Muscle of arm (tissue), 14 donors: ENCODE measurements around the gene JAM2. TPM values are rescaled to one million over a fixed set of nuclear protein-coding genes. Genes with fewer than 3 reads are reported as not detected.
"Not testable (repeated sequence)": the region's sequence is repeated elsewhere in the genome, so short reads cannot be mapped to it uniquely, and the experiment has no call there.

Experiments used
- DNase-seq: peaks from one replicate; pipeline ENCODE4 v3.0.0-alpha.2; 2013
- long read RNA-seq, 11 donors: transcript quantifications; one replicate each; lab custom pipeline, GENCODE V29; 2026
- polyA plus RNA-seq, 12 donors: library from polyadenylated mRNA; unstranded; fragments of 120-200 nt; gene quantifications; one replicate each; pipeline ENCODE4 v1.2.1, GENCODE V29; 2013; ENCODE audit not compliant: insufficient read length in 12 of 12

Gene JAM2, protein sequence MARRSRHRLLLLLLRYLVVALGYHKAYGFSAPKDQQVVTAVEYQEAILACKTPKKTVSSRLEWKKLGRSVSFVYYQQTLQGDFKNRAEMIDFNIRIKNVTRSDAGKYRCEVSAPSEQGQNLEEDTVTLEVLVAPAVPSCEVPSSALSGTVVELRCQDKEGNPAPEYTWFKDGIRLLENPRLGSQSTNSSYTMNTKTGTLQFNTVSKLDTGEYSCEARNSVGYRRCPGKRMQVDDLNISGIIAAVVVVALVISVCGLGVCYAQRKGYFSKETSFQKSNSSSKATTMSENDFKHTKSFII
- polyA plus RNA-seq, result 10 to 100 TPM in 11 of 12 donors, not detected in 1; 25.8 to 56.1 (median 44.9) TPM
- long read RNA-seq, donor 1, partial matches to known transcripts, result 1,175 of 1,356 reads
- long read RNA-seq, donor 1, other reads (novel, unspliced or antisense), result 181 of 1,356 reads
- long read RNA-seq, donor 2, partial matches to known transcripts, result 881 of 1,916 reads
- long read RNA-seq, donor 2, other reads (novel, unspliced or antisense), result 1,034 of 1,916 reads
- long read RNA-seq, donor 3, partial matches to known transcripts, result 0 of 2 reads
- long read RNA-seq, donor 3, other reads (novel, unspliced or antisense), result 0 of 2 reads
- long read RNA-seq, donor 4, partial matches to known transcripts, result 0 of 7 reads
- long read RNA-seq, donor 4, other reads (novel, unspliced or antisense), result 7 of 7 reads
- long read RNA-seq, donor 5, partial matches to known transcripts, result 0 of 9 reads
- long read RNA-seq, donor 5, other reads (novel, unspliced or antisense), result 9 of 9 reads
- long read RNA-seq, donor 6, partial matches to known transcripts, result 11 of 23 reads
- long read RNA-seq, donor 6, other reads (novel, unspliced or antisense), result 11 of 23 reads
- long read RNA-seq, donor 7, partial matches to known transcripts, result 0 of 7 reads
- long read RNA-seq, donor 7, other reads (novel, unspliced or antisense), result 6 of 7 reads
- long read RNA-seq, donor 8, full-length matches to known transcripts, result 2 of 1,253 reads
- long read RNA-seq, donor 8, partial matches to known transcripts, result 987 of 1,253 reads
- long read RNA-seq, donor 8, other reads (novel, unspliced or antisense), result 264 of 1,253 reads
- long read RNA-seq, donor 9, partial matches to known transcripts, result 5 of 12 reads
- long read RNA-seq, donor 9, other reads (novel, unspliced or antisense), result 6 of 12 reads
- long read RNA-seq, donor 10, partial matches to known transcripts, result 6 of 16 reads
- long read RNA-seq, donor 10, other reads (novel, unspliced or antisense), result 10 of 16 reads
- long read RNA-seq, donor 11, partial matches to known transcripts, result 0 of 15 reads
- long read RNA-seq, donor 11, other reads (novel, unspliced or antisense), result 13 of 15 reads

DNA sequence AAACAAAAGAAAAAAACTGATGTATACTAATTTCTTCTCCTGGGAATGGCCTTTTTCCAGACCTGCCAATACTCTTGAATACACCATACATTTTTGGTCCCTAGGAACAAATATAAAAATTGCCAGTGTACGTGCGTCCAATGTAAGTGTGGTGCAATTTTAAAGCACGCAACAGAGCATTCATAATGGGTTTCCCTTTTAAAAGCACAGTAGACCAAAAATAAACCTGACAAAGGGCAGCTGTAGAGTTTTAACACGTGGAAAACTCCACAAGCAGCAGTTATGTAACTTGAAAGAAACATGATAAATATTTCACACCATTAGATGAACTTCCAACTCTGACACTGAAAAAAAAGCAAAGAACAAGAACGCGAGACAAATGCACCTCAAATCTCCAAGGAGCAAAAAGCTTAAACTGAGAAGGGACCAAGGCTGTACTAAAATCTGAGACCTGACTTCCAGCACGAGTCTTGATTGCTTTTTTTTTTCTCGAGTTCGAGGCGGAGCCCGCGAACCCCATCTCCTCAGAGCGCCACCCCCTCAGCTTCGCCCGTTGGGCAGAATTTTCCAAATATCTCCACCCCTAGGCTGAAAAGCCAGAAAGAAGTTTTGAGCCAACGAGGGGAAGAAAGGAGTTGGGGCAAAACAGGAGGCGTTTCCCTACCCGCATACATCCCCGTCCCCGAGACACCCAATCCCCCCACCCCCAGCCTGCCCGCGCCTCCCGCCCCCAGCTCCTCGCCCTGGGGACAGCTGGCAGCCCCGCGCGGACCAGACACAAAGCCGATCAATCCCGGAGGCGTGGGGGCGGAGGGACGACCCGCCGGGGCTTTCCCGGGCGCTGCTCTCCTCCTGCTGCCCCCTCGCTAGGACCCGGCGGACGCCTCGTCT lies at the start of gene JAM2:
JAM2 (plus strand) TSS at position 599 of the 891 bp plus-strand sequence. CDS start 564 bp downstream, outside the sequence.
- DNase-seq, result peak; percentile 52

DNA sequence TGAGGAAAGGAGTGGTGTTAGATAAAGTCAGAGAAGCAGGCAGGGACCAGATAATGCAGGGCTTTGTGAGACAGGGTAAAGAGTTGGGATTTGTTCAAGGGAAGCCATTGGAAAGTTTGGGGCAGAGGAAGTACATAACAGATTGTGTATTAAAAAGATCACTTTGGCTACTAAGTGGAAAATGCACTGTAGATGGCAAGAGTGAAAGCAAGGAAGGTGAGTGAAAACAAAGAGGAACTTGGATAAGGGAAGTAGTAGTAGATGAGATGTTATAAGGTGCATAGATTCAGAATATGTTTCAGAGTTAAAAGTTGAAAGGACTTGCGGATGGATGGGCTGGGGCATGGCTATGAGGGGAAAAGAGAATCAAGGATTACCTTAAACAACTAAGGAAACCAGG lies 49.2 kb upstream of the JAM2 start:
- no peak for DNase-seq

DNA sequence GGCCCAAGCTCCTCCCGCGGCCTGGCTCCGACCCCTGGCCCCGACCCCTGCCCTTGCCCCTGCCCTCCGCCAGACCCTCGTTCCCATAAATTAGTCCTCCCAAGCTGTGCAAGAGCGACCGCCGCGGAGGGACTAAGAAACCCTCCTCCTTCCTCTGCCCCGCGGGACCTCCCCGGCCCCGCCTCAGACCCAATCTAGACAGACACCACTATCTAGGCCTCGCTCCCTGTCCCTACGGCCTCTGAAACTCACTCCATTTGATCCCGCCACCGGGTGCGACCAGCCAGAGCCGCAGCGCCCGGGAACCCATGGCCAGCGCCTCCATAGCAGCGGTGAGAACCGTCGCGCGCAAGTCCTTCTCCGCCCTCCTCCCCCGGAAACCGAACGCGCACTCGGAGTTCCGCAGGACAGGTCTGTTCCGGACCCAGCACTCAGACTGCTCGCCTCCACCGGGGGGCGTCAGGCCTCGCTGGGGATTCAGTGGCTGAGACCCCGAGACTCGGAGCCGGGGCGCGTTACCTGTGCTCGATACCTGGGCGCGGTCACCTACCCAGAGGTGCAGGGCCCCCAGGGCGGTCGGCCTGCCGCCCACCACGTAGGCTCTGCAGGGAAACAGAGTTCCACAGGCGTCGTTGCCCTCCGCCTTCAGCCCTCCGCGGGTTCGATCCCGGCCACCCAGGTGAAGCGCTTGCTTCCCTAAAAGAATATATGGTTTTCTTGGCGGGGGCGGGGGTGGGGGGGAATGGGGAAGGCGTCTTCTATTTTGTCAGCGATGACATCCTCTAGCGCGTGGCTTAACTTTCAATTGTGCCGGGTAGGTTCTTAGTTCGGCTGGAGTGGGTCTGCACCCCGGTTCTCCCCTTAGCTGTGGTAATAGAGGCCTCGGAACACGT lies 31.7 kb upstream of the JAM2 start, which contains the start of gene MRPL39:
MRPL39 (minus strand) TSS at position 331 of the 893 bp plus-strand sequence; CDS start at position 325, 6 bp downstream.
- DNase-seq, result peak; percentile 91

DNA sequence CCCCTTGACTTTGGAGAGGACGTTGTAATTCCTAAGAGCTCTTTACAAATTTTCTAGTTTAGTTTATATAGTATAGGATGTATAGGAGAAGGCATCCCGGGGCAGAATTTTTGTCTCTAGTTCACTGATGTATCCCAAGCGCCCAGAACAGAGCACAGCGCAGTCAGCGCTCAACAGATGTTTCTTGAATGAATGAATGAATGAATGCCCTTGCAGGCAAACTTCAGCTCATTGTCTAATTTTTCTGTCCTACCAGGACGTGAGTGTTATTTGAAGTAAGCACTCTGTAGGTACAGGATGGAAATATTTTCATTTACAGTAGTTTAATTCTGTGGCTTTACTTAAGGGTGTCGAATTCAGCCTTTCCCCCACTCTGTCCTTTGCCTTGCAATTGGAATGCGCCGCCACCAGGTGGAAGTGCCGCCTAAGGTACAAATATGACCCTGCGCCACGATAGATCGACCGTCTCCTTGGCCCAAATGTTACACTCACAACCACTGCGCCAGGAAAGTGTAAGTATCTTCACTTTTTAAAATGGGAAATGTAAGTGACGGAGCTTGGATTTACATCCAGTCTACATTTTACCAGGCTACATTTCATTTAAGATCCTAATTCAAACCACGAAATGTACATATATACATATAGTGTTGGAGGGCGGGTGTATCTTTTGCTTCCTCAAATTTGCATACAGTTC lies 30.9 kb upstream of the JAM2 start:
- peak; percentile 87 for DNase-seq

DNA sequence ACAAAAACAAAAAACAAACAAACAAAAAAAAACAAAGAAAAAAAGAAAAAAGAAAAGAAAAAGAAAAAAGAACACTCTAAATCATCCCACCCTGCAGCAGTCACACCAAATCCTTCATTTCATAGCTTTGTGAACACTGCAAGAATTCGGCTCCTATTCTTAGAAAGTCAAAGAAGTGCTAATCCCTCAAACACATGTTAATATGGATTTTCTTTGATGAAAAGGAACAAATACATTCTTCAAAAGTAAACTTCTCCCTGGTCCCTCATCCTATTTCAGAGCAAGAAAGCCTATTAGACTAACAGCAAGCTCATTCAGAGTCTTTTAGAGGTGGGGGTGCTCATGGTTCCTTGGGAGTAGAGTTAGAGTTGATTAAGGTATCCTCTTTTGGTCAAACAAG lies 24.6 kb upstream of the JAM2 start:
- DNase-seq, result no peak

DNA sequence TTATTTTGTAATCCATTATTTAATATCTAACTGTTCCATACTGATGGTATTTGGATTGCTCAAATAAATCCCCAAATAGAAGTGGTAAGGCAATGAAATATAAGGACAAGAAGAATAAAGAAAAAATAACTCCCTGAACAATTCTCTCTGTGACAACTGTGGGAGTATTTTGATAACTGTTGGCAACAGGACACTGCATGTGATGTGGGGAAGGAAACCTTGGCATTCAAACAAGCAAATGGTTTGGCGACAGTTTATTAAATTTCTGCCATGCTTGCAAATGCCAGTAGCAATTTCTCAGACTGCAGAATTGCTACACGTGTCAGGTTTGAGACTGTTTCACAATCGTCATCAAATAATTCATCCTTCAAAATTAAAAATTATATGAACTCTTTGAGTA lies 23.2 kb upstream of the JAM2 start:
- DNase-seq, result peak; percentile 9

DNA sequence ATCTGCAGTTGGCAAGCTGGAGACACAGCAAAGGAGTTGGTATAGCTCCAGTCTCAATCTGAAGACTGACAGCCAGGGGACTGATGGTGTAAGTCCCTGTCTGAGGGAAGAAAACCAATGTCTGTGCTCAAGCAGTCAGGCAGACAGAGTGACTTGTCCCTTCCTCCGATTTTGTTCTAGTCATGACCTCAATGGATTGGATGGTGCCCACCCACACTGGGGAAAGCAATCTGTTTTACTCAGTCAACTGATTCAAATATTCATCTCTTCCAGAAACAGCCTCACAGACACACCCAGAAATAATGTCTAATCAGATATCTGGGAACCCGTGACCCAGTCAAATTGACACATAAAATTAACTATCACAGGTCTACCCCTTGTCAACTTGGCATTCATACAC lies 19.9 kb upstream of the JAM2 start:
- no peak for DNase-seq

DNA sequence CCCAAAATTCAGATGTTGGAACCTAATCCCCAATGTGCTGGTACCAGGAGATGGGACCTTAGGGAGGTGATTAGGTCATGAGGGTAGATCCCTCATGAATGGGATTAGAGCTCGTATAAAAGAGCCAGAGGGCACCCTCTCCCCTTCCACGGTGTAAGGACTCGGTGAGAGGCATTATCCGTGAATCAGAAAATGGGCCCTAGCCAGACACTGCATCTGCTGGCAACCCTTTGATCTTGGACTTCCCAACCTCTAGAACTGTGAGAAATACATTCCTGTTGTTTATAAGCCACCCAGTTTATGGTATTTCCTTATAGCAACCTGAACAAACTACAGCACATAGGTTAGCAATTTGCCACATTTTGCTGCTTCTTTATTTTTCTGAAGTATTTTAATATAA lies 14.5 kb upstream of the JAM2 start:
- DNase-seq, result no peak

DNA sequence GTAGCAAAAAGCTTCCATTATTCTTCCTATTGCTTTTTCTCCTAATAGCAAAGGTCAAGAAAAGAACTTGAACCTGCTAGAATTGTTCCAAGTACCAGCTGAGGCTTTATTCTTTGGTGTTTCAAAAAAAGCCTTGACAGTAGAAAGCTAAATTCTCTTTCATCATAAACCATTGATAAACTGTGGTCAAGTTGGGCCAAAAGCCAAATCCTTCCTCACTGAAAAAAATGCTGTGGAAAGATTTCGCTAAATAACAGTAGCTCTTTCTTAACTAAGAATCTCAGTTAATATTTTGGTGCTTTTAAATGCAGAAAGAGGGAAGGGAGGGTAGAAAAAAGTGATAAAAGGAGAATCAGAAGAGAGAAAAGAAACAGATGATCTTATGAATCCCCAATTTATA lies 14.0 kb upstream of the JAM2 start:
- no peak for DNase-seq

DNA sequence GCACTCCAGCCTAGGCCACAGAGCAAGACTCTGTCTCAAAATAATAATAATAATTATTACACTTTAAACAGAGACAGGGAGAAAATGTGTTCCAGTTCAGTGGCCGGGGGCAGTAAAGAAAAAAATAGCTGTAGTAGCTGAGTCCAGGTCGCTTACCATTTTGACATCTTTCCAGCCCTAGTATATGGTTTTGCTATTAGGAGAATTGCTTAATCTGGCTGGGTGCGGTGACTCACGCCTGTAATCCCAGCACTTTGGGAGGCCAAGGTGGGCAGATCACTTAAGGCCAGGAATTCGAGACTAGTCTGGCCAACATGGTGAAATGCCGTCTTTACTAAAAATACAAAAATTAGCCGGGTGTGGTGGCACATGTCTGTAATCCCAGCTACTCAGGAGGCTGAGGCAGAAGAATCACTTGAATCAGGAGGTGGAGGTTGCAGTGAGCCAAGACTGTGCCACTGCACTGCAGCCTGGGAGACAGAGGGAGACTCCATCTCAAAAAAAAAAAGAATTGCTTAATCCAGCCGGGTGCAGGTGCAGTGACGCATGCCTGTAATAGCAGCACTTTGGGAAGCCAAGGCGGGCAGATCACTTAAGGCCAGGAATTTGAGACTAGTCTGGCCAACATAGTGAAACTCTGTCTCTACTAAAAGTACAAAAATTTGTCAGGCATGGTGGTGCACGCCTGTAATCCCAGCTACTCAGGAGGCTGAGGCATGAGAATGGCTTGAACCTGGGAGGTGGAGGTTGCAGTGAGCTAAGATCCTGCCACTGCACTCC lies 13.1 kb upstream of the JAM2 start:
- not testable (repeated sequence) for DNase-seq

DNA sequence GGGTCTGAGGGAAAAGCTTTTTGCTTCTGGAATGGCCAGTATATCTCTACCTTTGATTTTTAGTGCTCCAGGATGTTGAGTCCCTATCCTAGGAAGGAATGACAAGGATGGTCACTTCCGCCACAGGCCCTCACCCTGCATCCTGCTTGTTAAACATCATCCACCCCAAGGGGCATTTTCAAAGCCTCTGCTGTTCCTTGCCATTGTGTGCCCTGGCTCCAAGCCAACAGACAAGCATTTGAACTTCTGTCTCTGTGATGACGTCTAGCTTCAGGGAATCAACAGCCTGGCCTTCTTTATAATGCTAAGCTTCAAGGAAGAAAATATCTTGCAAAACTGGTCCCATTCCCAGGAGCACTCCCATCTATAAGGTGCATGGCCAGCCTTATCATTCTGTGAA lies 12.3 kb upstream of the JAM2 start:
- no peak for DNase-seq

DNA sequence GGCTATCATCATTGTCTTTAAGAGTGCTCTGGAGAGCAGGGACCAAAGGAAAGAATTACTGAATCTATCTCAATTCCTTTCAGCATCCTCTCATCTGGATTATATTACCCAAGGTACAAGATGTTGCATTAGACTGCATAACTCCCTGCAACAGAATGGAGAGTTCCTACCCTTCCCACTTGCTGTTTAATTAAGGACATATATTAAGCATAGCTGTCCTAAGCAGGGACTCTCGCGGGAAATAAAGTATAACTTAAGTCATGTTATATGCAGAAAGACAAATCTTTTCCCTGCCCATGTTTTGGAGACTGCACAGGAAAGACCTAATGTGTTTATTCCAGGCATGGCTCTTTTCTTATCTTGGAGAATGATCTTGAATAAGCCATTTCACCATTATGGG lies 6.8 kb upstream of the JAM2 start:
- DNase-seq, result no peak

DNA sequence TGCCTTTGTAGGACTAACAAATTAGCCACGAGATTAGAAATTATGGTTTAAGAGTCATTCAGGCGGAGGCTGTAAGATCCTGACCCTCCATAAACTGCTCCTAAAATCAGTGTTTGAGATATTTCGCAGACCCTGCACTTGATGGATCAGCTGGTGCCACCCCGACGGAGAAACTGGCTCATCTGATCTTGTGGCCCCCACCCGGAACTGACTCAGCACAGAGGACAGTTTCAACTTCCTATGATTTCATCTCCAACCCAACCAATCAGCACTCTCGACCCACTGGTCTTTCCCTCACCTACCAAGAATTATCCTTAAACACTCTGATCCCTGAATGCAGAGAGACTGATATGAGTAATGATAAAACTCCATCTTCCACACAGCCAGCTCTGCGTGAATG lies 3.7 kb upstream of the JAM2 start:
- DNase-seq, result no peak

DNA sequence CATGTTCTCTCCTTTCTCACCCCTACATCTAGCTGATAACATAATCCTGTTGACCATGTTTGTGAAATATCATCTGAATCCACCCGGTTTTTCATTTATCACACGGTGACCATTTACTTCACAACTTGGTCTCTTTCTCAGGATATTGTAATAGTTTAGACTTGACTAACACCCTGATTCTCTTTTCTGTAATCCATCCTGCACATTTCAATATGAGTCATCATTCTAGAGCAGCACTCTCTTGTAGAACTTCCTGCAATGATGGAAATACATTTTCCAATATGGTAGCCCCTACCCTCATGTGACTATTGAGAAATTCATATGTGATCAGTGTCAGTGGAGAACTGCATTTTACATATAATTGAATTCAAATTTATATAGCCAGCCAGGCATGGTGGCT lies 2.3 kb upstream of the JAM2 start:
- no peak for DNase-seq

DNA sequence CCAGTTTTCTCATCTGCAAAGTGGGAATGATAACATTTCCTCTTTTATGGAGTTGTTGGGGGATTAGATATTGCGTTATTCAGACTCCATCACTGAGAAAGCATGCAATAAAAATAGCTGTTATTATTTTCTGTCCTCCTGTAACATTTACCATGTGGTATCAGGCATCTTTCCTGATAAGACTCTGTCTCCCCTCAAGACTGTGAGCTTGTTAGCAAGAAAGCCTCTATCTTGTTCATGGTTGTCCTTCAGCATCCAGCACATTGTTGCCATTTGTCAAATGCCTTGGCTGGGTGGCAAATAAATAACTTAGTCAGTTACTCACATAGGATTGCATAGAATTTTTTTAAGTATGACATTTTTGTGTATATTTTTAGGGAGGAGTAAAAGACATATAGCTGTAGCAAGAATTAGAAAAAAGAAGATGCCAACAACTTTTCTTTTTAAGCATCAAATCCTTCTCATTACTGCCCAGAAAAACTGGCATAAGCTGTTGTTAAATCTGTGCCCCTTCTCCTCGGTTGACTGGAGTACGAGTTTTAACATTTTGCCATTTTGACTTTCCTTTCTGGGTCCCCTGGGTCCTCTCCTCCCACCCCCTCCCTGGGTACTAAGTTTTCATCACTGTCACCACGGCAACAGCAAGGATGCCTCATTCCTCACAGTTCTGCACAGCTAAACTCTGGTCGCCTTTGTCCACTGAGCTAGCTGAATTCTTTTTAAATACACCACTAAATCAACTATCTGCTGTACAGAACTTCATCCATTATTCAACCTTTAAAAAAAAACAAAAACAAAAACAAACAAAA lies 1.0 kb upstream of the JAM2 start:
- peak; percentile 8 for DNase-seq

DNA sequence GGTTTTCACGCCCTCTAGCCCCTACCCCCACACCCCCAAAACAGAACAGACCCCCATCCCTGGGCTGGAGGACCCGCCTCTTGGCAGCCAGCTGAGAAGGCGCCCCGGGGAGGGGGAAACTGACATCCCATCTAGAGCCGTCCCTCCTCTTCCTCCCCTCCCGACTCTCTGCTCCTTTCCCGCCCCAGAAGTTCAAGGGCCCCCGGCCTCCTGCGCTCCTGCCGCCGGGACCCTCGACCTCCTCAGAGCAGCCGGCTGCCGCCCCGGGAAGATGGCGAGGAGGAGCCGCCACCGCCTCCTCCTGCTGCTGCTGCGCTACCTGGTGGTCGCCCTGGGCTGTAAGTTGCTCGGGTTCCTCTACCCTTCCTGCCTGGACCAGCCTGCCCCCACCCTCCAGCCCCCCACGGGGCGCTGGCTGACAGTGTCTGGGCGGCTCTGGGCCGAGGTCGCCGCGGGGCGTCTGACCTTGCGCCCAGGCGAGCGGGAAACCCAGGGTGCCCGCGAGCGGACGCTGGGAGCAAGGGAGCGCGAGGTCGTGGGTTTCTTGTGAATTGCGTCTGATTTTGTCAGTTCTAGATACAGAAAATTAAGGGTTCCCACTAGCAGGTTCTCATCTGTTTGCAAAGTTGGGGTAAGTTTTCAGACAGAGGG lies 618 bp downstream of the JAM2 start:
- DNase-seq, result peak; percentile 37
